SK-N-SH (cell line): ENCODE measurements around the gene SIRPA. TPM values are rescaled to one million over a fixed set of nuclear protein-coding genes. Genes with fewer than 3 reads are reported as not detected.

ENCODE experiments used
- CTCF ChIA-PET: fragments of 300-600, 350-600 bp; formaldehyde crosslinking; extraction: SDS; loops from one replicate; lab custom pipeline; 2021; lab: Yijun Ruan, JAX
- POLR2A ChIA-PET: fragments of 350-600 bp; sonication (Branson Sonifier 250); formaldehyde crosslinking; extraction: SDS; loops from one replicate; lab custom pipeline; 2020; ENCODE audit warnings: antibody characterized with exemption, inconsistent platforms; lab: Yijun Ruan, JAX
- DNase-seq: peaks from one replicate; pipeline ENCODE4 v3.0.0; 2012
- H2AFZ ChIP-seq: fragments of 200-600 bp; sonication (generic); 2 replicates; pipeline ENCODE4 v1.8.1; 2016; ENCODE audit warnings: antibody characterized with exemption, mild to moderate bottlenecking, low read depth
- H3F3A ChIP-seq: fragments of 200-600 bp; sonication (generic); replicated peaks from 2 replicates; pipeline ENCODE3; 2016; ENCODE audit warnings: antibody characterized with exemption, mild to moderate bottlenecking; ENCODE audit not compliant: insufficient read depth
- H3K27ac ChIP-seq, 2 experiments: fragments of 200-500 bp in 1 of 2; fragments of 200-600 bp in 1 of 2; sonication (Bioruptor generic) in 1 of 2; sonication (generic), shearing (Covaris generic) in 1 of 2; 2 replicates each; pipeline versions ENCODE4 v1.5.1 to v1.6.1; 2014 to 2016; ENCODE audit warnings: low read depth in 2 of 2, inconsistent platforms in 1 of 2, low read length in 1 of 2, mild to moderate bottlenecking in 1 of 2, mixed read lengths in 1 of 2
- H3K27me3 ChIP-seq: fragments of 200-600 bp; sonication (generic), shearing (Covaris generic); 2 replicates; pipeline ENCODE4 v1.6.1; 2016; ENCODE audit warnings: mixed run types; ENCODE audit not compliant: insufficient read depth
- H3K36me3 ChIP-seq, 2 experiments: fragments of 200-500 bp in 1 of 2; fragments of 200-600 bp in 1 of 2; sonication (Bioruptor generic) in 1 of 2; sonication (generic) in 1 of 2; replicated peaks in 1 of 2; 2 replicates each; pipeline versions ENCODE3 to v1.5.1; 2014 to 2016; ENCODE audit warnings: low read length in 1 of 2, mild to moderate bottlenecking in 1 of 2; ENCODE audit not compliant: insufficient read depth in 2 of 2, control insufficient read depth in 1 of 2
- H3K4me1 ChIP-seq, 2 experiments: fragments of 200-500 bp in 1 of 2; fragments of 200-600 bp in 1 of 2; sonication (Bioruptor generic) in 1 of 2; sonication (generic), shearing (Covaris generic) in 1 of 2; 2 replicates each; pipeline versions ENCODE4 v1.5.1 to v1.6.1; 2014 to 2016; ENCODE audit warnings: low read depth in 1 of 2, low read length in 1 of 2, mixed run types in 1 of 2; ENCODE audit not compliant: insufficient read depth in 2 of 2, control insufficient read depth in 1 of 2
- H3K4me2 ChIP-seq: fragments of 200-600 bp; sonication (generic), shearing (Covaris generic); 2 replicates; pipeline ENCODE4 v1.6.1; 2017; ENCODE audit warnings: mixed run types
- H3K4me3 ChIP-seq, 2 experiments: fragments of 200-500 bp in 1 of 2; fragments of 200-600 bp in 1 of 2; sonication (Bioruptor generic) in 1 of 2; sonication (generic), shearing (Covaris generic) in 1 of 2; 2 replicates each; pipeline versions ENCODE4 v1.5.1 to v1.8.1; 2014 to 2016; ENCODE audit warnings: low read depth in 2 of 2, inconsistent platforms in 1 of 2, low read length in 1 of 2, mild to moderate bottlenecking in 1 of 2, mixed read lengths in 1 of 2, moderate library complexity in 1 of 2
- H3K79me2 ChIP-seq: fragments of 200-600 bp; sonication (generic); 2 replicates; pipeline ENCODE4 v1.8.1; 2017; ENCODE audit warnings: mild to moderate bottlenecking; ENCODE audit not compliant: insufficient read depth
- H3K9ac ChIP-seq: fragments of 200-600 bp; sonication (generic); 2 replicates; pipeline ENCODE4 v1.6.1; 2017; ENCODE audit warnings: mixed run types
- H3K9me2 ChIP-seq: fragments of 200-600 bp; sonication (generic); 2 replicates; pipeline ENCODE4 v1.6.1; 2017; ENCODE audit warnings: mixed run types
- H3K9me3 ChIP-seq: fragments of 200-600 bp; sonication (generic); 2 replicates; pipeline ENCODE4 v1.6.1; 2017; ENCODE audit warnings: mixed run types, mild to moderate bottlenecking, moderate library complexity
- H4K20me1 ChIP-seq: fragments of 200-600 bp; sonication (generic); 2 replicates; pipeline ENCODE4 v1.6.1; 2017; ENCODE audit warnings: mild to moderate bottlenecking, mixed run types; ENCODE audit not compliant: insufficient read depth
- EP300 ChIP-seq, 2 experiments: IDR thresholded peaks; 2 replicates each; pipeline versions ENCODE4 v1.4.0 to v1.6.1; 2012; ENCODE audit warnings: borderline replicate concordance in 1 of 2, low read depth in 1 of 2, low read length in 1 of 2
- GATA2 ChIP-seq: sonication (generic); formaldehyde crosslinking; IDR thresholded peaks from 2 replicates; pipeline ENCODE4 v1.5.0; 2020; ENCODE audit warnings: mild to moderate bottlenecking, missing genetic modification reagents
- JUND ChIP-seq: IDR thresholded peaks from 2 replicates; pipeline ENCODE4 v1.4.0; 2012
- MEF2A ChIP-seq: IDR thresholded peaks from 2 replicates; pipeline ENCODE4 v1.4.0; 2012; ENCODE audit warnings: low read depth, borderline replicate concordance
- MXI1 ChIP-seq: IDR thresholded peaks from 2 replicates; pipeline ENCODE4 v1.6.1; 2012; ENCODE audit warnings: mild to moderate bottlenecking, low read depth, low read length, improper control_type of control experiment
- NFIC ChIP-seq: IDR thresholded peaks from 2 replicates; pipeline ENCODE4 v1.4.0; 2012; ENCODE audit warnings: borderline replicate concordance
- NRF1 ChIP-seq: IDR thresholded peaks from 2 replicates; pipeline ENCODE4 v1.6.1; 2012; ENCODE audit warnings: low read depth, mild to moderate bottlenecking, low read length
- RCOR1 ChIP-seq: fragments of 150-350 bp; IDR thresholded peaks from 2 replicates; pipeline ENCODE4 v1.6.1; 2017; ENCODE audit warnings: antibody characterized with exemption, low read length
- RFX5 ChIP-seq: IDR thresholded peaks from 2 replicates; pipeline ENCODE4 v1.6.1; 2012; ENCODE audit warnings: mild to moderate bottlenecking, improper control_type of control experiment, low read length
- RXRA ChIP-seq: IDR thresholded peaks from 2 replicates; pipeline ENCODE4 v1.4.0; 2012; ENCODE audit warnings: low read depth, mild to moderate bottlenecking, borderline replicate concordance
- TAF1 ChIP-seq: IDR thresholded peaks from 2 replicates; pipeline ENCODE4 v1.6.1; 2012; ENCODE audit warnings: low read depth, mild to moderate bottlenecking, low read length, moderate library complexity, borderline replicate concordance
- TCF12 ChIP-seq: IDR thresholded peaks from 2 replicates; pipeline ENCODE4 v1.4.0; 2012
- WGBS: methylation state at CpG from one replicate; pipeline ENCODE4 v1.1.6; 2017; ENCODE audit warnings: low lambda C conversion rate; 5-methylcytosine and 5-hydroxymethylcytosine counted together
- polyA plus RNA-seq, 3 experiments: library from polyadenylated mRNA; depleted of rRNA; stranded (reverse); fragments of >200 nt; gene quantifications; 2 replicates each; pipeline ENCODE4 v1.2.3, GENCODE V29; 2012
- TF ChIP-seq, protein P1 (sequence below): IDR thresholded peaks from 2 replicates; pipeline ENCODE4; 2012
- TF ChIP-seq, protein P2 (sequence below): IDR thresholded peaks from 2 replicates; pipeline ENCODE4 v1.6.1; 2012; ENCODE audit warnings: mild to moderate bottlenecking, low read depth, low read length, moderate library complexity
- TF ChIP-seq, protein P3 (sequence below): IDR thresholded peaks from 2 replicates; pipeline ENCODE4 v1.4.0; 2012; ENCODE audit warnings: low read depth, borderline replicate concordance

SIRPA gene
- polyA plus RNA-seq, 1 of the 3 experiments (the other 2 are of a cell fraction), result 9.1 TPM

DNA sequence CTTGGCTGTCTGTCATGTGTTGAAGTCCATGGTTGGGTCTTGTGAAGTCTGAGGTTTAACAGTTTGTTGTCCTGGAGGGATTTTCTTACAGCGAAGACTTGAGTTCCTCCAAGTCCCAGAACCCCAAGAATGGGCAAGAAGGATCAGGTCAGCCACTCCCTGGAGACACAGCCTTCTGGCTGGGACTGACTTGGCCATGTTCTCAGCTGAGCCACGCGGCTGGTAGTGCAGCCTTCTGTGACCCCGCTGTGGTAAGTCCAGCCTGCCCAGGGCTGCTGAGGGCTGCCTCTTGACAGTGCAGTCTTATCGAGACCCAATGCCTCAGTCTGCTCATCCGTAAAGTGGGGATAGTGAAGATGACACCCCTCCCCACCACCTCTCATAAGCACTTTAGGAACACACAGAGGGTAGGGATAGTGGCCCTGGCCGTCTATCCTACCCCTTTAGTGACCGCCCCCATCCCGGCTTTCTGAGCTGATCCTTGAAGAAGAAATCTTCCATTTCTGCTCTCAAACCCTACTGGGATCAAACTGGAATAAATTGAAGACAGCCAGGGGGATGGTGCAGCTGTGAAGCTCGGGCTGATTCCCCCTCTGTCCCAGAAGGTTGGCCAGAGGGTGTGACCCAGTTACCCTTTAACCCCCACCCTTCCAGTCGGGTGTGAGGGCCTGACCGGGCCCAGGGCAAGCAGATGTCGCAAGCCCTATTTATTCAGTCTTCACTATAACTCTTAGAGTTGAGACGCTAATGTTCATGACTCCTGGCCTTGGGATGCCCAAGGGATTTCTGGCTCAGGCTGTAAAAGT lies 43.5 kb downstream of the SIRPA start:
- CTCF ChIA-PET, result interaction anchor here (1.1 to 1.8 kb wide), 3 partner anchors 27 to 234 kb away, joined by 4 to 5 read pairs (median 4); no protein-coding TSS in a partner anchor

More for the DNA sequence above, 43.5 kb downstream of the SIRPA start:
- Histone ChIP-seq H2AFZ (no peak overlapping the region), H4K20me1 (no peaks in the 10 kb centered on the region), H3K79me2 (no peaks in the 10 kb centered on the region), H3K9ac (no peak overlapping the region), H3K9me2 (no peaks in the 10 kb centered on the region), H3K27ac (no peak overlapping the region), H3K9me3 (no peaks in the 10 kb centered on the region), H3K36me3 (peaks cover 0 to 6% of the 10 kb centered on the region in 2 experiments), H3K4me3 (no peak overlapping the region), H3K4me1 (peaks cover 7 to 34% of the 10 kb centered on the region in 2 experiments; a peak in 3 of 4 replicates), H3K4me2 (no peak overlapping the region), H3F3A (peaks cover 5% of the 10 kb centered on the region), H3K27me3 (no peaks in the 10 kb centered on the region; the same call in 1 of the 2 replicates)
- DNase-seq, result no peak
- 82% methylated on average over 9 of the region's 14 CpGs for WGBS
- POLR2A ChIA-PET, result no interaction called here
- TF ChIP-seq, protein P1, sequence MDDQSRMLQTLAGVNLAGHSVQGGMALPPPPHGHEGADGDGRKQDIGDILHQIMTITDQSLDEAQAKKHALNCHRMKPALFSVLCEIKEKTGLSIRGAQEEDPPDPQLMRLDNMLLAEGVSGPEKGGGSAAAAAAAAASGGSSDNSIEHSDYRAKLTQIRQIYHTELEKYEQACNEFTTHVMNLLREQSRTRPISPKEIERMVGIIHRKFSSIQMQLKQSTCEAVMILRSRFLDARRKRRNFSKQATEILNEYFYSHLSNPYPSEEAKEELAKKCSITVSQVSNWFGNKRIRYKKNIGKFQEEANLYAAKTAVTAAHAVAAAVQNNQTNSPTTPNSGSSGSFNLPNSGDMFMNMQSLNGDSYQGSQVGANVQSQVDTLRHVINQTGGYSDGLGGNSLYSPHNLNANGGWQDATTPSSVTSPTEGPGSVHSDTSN, result no peak
- TF ChIP-seq TCF12 (no peak), RCOR1 (no peak), JUND (no peak), GATA2 (no peak), NRF1 (no peak), NFIC (no peak), RXRA (no peak), TAF1 (no peak), MXI1 (no peak), RFX5 (no peak), EP300 (IDR thresholded peaks at IDR 0.05; ENCODE audit: borderline replicate concordance in 1 of 2, low read depth in 1 of 2, low read length in 1 of 2) (no peak), MEF2A (no peak)
- TF ChIP-seq, protein P2, sequence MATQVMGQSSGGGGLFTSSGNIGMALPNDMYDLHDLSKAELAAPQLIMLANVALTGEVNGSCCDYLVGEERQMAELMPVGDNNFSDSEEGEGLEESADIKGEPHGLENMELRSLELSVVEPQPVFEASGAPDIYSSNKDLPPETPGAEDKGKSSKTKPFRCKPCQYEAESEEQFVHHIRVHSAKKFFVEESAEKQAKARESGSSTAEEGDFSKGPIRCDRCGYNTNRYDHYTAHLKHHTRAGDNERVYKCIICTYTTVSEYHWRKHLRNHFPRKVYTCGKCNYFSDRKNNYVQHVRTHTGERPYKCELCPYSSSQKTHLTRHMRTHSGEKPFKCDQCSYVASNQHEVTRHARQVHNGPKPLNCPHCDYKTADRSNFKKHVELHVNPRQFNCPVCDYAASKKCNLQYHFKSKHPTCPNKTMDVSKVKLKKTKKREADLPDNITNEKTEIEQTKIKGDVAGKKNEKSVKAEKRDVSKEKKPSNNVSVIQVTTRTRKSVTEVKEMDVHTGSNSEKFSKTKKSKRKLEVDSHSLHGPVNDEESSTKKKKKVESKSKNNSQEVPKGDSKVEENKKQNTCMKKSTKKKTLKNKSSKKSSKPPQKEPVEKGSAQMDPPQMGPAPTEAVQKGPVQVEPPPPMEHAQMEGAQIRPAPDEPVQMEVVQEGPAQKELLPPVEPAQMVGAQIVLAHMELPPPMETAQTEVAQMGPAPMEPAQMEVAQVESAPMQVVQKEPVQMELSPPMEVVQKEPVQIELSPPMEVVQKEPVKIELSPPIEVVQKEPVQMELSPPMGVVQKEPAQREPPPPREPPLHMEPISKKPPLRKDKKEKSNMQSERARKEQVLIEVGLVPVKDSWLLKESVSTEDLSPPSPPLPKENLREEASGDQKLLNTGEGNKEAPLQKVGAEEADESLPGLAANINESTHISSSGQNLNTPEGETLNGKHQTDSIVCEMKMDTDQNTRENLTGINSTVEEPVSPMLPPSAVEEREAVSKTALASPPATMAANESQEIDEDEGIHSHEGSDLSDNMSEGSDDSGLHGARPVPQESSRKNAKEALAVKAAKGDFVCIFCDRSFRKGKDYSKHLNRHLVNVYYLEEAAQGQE, result no peak
- TF ChIP-seq, protein P3, sequence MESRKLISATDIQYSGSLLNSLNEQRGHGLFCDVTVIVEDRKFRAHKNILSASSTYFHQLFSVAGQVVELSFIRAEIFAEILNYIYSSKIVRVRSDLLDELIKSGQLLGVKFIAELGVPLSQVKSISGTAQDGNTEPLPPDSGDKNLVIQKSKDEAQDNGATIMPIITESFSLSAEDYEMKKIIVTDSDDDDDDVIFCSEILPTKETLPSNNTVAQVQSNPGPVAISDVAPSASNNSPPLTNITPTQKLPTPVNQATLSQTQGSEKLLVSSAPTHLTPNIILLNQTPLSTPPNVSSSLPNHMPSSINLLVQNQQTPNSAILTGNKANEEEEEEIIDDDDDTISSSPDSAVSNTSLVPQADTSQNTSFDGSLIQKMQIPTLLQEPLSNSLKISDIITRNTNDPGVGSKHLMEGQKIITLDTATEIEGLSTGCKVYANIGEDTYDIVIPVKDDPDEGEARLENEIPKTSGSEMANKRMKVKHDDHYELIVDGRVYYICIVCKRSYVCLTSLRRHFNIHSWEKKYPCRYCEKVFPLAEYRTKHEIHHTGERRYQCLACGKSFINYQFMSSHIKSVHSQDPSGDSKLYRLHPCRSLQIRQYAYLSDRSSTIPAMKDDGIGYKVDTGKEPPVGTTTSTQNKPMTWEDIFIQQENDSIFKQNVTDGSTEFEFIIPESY, result no peak
